ENCODE data around the gene UCHL1. TPM values are rescaled to one million over a fixed set of nuclear protein-coding genes. Genes with fewer than 3 reads are reported as not detected.

UCHL1 gene
- polyA plus RNA-seq, 1 experiment: 1,872 TPM

DNA sequence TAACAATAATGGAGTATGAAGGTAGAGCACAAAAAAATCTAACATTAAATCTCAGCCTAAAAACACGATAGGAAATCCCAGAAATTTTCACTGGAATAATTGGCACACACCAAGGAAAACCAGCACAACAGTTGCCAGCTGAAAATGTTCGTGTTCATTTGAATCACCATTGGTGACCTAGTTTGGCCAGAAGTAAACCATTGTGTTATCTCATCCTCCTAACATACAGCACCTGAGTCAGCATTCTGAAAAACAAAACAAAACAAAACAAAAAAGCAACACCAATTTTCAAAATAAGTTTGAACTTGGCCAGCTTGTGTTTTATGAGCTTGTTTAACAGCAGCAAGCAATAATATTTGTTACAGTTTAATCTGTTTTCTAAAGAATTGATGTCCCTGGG is 41.1 kb downstream of the UCHL1 start:
- no peak for TF ChIP-seq CTCF (IDR thresholded peaks at IDR 0.05; ENCODE audit: low read depth, low read length)
- DNase-seq (ENCODE audit: low read depth, low spot score): no peak
- Histone ChIP-seq H3K27ac (ENCODE audit: low read depth, low read length) (no peak overlapping the region), H3K4me3 (ENCODE audit: low read depth, low read length) (no peak overlapping the region), H3K27me3 (ENCODE audit: control insufficient read depth, insufficient read depth, low read length) (peaks cover 2% of the 10 kb centered on the region), H3K9me3 (ENCODE audit: control insufficient read depth, insufficient read depth, low read length) (peaks cover 7% of the 10 kb centered on the region; the same call in 1 of the 2 replicates)
- POLR2A ChIA-PET: no interaction called here
- CTCF ChIA-PET: interaction anchor here (3.2 kb wide), 1 partner anchor 364 kb away, joined by 12 read pairs; no protein-coding TSS in a partner anchor

DNA sequence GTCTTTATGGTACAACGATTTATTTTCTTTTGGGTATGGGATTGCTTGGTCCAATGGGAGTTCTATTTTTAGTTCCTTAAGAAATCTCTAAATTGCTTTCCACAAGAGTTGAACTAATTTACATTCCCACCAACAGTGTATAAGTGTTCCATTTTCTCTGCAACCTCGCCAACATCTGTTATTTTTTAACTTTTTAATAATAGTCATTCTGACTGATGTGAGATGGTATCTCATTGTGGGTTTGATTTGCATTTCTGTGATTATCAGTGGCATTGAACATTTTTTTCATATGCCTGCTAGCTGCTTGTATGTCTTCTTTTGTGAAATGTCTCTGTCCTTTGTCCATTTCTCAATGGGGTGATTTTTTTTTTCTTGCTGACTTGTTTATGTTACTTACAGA is 42.8 kb downstream of the UCHL1 start:
- H3K27ac ChIP-seq (ENCODE audit: low read depth, low read length): no peak overlapping the region
- DNase-seq (ENCODE audit: low read depth, low spot score): no peak
- CTCF ChIA-PET: interaction anchor here (1.2 kb wide), 1 partner anchor 18 kb away, joined by 3 read pairs; no protein-coding TSS in a partner anchor
- no peaks in the 10 kb centered on the region for H3K27me3 ChIP-seq (ENCODE audit: control insufficient read depth, insufficient read depth, low read length)
- H3K9me3 ChIP-seq (ENCODE audit: control insufficient read depth, insufficient read depth, low read length): peaks cover 5% of the 10 kb centered on the region; the same call in 1 of the 2 replicates
- no peak for TF ChIP-seq CTCF (IDR thresholded peaks at IDR 0.05; ENCODE audit: low read depth, low read length)
- no peak overlapping the region for H3K4me3 ChIP-seq (ENCODE audit: low read depth, low read length)
- POLR2A ChIA-PET: no interaction called here

DNA sequence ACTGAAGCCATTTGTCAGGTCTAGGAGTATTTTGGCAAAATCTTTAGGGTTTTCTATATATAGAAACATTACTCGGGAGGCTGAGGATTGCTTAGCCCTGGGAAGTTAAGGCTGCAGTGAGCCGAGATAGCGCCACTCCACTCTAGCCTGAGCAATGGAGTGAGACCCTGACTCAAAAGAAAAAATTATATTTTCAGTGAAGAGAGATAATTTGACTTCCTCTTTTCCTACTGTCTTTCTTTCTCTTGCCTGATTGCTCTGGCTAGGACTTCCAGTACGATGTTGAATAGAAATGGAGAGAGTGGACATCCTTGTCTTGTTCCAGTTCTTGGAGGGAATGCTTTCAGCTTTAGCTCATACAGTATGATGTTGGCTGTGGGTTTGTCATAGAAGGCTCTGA is 44.4 kb downstream of the UCHL1 start:
- ChIA-PET CTCF (no interaction called here), POLR2A (no interaction called here)
- no peak for TF ChIP-seq CTCF (IDR thresholded peaks at IDR 0.05; ENCODE audit: low read depth, low read length)
- no peaks in the 10 kb centered on the region for H3K9me3 ChIP-seq (ENCODE audit: control insufficient read depth, insufficient read depth, low read length)
- H3K27me3 ChIP-seq (ENCODE audit: control insufficient read depth, insufficient read depth, low read length): no peaks in the 10 kb centered on the region
- no peak overlapping the region for H3K27ac ChIP-seq (ENCODE audit: low read depth, low read length)
- DNase-seq (ENCODE audit: low read depth, low spot score): no peak
- no peak overlapping the region for H3K4me3 ChIP-seq (ENCODE audit: low read depth, low read length)

DNA sequence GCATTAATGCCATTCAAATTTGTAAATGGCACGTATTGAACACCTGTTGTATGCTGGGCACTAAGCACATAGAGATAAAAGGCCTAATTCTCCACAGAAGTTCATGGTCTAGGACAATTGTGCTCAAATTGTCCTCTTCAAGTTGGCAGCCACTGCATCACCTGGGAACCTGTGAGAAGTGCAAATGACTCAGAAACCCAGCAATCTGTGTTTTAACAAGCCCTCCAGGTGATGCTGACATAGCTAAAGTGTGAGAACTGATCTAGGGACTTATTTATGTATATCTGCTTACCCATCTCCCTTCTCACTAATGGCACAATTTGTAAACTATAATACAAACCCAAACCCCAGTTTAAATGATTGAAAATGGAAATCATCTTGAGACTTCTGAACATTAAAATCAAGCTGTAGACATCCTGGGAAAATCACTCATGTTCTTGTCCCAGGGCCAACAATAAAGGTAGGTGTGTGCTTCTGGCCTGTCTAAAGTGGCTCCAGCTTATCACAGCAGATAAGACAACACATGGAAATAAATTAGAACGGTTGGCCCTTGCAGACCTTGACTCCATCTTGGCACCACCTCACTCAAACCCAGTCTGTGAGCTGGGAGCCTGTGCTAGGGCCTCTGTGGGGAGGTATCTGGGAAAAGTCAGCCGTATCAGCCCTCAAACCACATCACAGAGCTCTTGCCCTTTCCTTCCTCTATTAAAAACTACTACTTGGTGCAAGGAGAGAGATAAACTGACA is 46.8 kb downstream of the UCHL1 start:
- no peak for DNase-seq (ENCODE audit: low read depth, low spot score)
- TF ChIP-seq CTCF (IDR thresholded peaks at IDR 0.05; ENCODE audit: low read depth, low read length): no peak
- H3K4me3 ChIP-seq (ENCODE audit: low read depth, low read length): no peak overlapping the region
- no peaks in the 10 kb centered on the region for H3K9me3 ChIP-seq (ENCODE audit: control insufficient read depth, insufficient read depth, low read length)
- H3K27ac ChIP-seq (ENCODE audit: low read depth, low read length): no peak overlapping the region
- CTCF ChIA-PET: interaction anchor here (0.6 to 1.5 kb wide), 3 partner anchors 23 to 381 kb away, joined by 3 to 5 read pairs (median 4); no protein-coding TSS in a partner anchor
- POLR2A ChIA-PET: no interaction called here
- H3K27me3 ChIP-seq (ENCODE audit: control insufficient read depth, insufficient read depth, low read length): peaks cover 2% of the 10 kb centered on the region

DNA sequence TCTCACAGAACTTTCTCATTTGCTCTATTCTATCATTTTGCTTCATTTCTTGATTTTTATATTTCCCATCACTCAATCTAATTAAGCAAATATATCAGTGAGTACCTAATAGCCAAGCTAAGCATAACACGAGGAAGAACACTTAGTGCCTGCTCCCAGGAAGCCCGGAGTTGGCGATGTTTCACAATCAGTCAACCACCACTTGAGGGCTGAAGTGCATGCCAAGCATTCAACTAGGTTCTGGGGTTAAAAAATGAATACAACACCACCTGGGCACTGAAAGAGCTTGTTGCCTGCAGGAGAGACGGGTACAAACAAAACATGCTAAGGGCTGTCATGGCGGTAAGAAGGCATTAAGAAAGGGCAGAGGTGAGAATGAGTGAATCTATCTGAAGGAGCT is 47.5 kb downstream of the UCHL1 start:
- no peak for DNase-seq (ENCODE audit: low read depth, low spot score)
- no peak for TF ChIP-seq CTCF (IDR thresholded peaks at IDR 0.05; ENCODE audit: low read depth, low read length)
- Histone ChIP-seq H3K4me3 (ENCODE audit: low read depth, low read length) (no peak overlapping the region), H3K27me3 (ENCODE audit: control insufficient read depth, insufficient read depth, low read length) (peaks cover 2% of the 10 kb centered on the region), H3K27ac (ENCODE audit: low read depth, low read length) (no peak overlapping the region), H3K9me3 (ENCODE audit: control insufficient read depth, insufficient read depth, low read length) (no peaks in the 10 kb centered on the region)
- ChIA-PET CTCF (interaction anchor here (0.6 to 1.1 kb wide), 2 partner anchors 23 to 381 kb away, joined by 3 to 5 read pairs; no protein-coding TSS in a partner anchor), POLR2A (no interaction called here)
